Measurements from ENCODE around the gene ATF4. TPM values are rescaled to one million over a fixed set of nuclear protein-coding genes. Genes with fewer than 3 reads are reported as not detected.
"Not testable (repeated sequence)": the region's sequence is repeated elsewhere in the genome, so short reads cannot be mapped to it uniquely, and the experiment has no call there.

The ATF4 gene
- total RNA-seq, 1 donor from 2014 or later, result 125 TPM

GRCh38 chr22:39489094-39490068, 31.0 kb upstream of the ATF4 start:
- DNase-seq, result no peak

- DNase-seq, result peak; percentile 70
Measured at GRCh38 chr22:39490135-39490798, 30.1 kb upstream of the ATF4 start.

GRCh38 chr22:39490966-39491680, 29.2 kb upstream of the ATF4 start:
- DNase-seq, result no peak

- no peak for DNase-seq
Measured at GRCh38 chr22:39491696-39492095, 28.7 kb upstream of the ATF4 start.

GRCh38 chr22:39492186-39492585, 28.2 kb upstream of the ATF4 start:
- DNase-seq, result no peak

- DNase-seq, result no peak
Measured at GRCh38 chr22:39493759-39494158, 26.6 kb upstream of the ATF4 start.

- no peak for DNase-seq
Measured at GRCh38 chr22:39494471-39495120, 25.8 kb upstream of the ATF4 start.

- DNase-seq, result peak; percentile 44
Measured at GRCh38 chr22:39496131-39496838, 24.1 kb upstream of the ATF4 start.

GRCh38 chr22:39497429-39497828, 22.9 kb upstream of the ATF4 start:
- no peak for DNase-seq

GRCh38 chr22:39498368-39498767, 22.0 kb upstream of the ATF4 start:
- no peak for DNase-seq

GRCh38 chr22:39498802-39499201, 21.6 kb upstream of the ATF4 start:
- DNase-seq, result peak; percentile 52

GRCh38 chr22:39500101-39500500, 20.3 kb upstream of the ATF4 start:
- no peak for DNase-seq

- no peak for DNase-seq
Measured at GRCh38 chr22:39501644-39502108, 18.7 kb upstream of the ATF4 start.

GRCh38 chr22:39502109-39502788, 18.1 kb upstream of the ATF4 start, which contains the start of gene MIEF1:
MIEF1 (plus strand) TSS chr22:39502290; CDS start chr22:39511295, 9,005 bp downstream.
- DNase-seq, result peak; percentile 93

GRCh38 chr22:39502789-39503409, 17.5 kb upstream of the ATF4 start:
- no peak for DNase-seq

GRCh38 chr22:39503630-39504029, 16.7 kb upstream of the ATF4 start:
- no peak for DNase-seq

- DNase-seq, result no peak
Measured at GRCh38 chr22:39504071-39504470, 16.3 kb upstream of the ATF4 start.

- DNase-seq, result not testable (repeated sequence)
Measured at GRCh38 chr22:39507021-39507420, 13.3 kb upstream of the ATF4 start.

- no peak for DNase-seq
Measured at GRCh38 chr22:39508393-39508792, 12.0 kb upstream of the ATF4 start.

- no peak for DNase-seq
Measured at GRCh38 chr22:39510529-39511149, 9.7 kb upstream of the ATF4 start.
